CD4-positive, alpha-beta T cell (primary cell): ENCODE measurements around the gene UVSSA. TPM values are rescaled to one million over a fixed set of nuclear protein-coding genes. Genes with fewer than 3 reads are reported as not detected.

Experiments used
- ATAC-seq: fragments of 200-7000 bp; cut with Tn5 transposase; one replicate; pipeline ENCODE4 v1.10.0; 2022; ENCODE audit warnings: mild to moderate bottlenecking; ENCODE audit not compliant: poor library complexity
- CTCF ChIA-PET: fragments of 350-600 bp; sonication (Branson Sonifier 250); formaldehyde crosslinking; loops from one replicate; lab custom pipeline; 2021; ENCODE audit warnings: antibody characterized with exemption, inconsistent platforms; lab: Charles Lee
- POLR2A ChIA-PET: fragments of 350-600 bp; sonication (Branson Sonifier 250); formaldehyde crosslinking; loops from one replicate; lab custom pipeline; 2021; ENCODE audit warnings: antibody characterized with exemption, inconsistent platforms; lab: Charles Lee
- DNase-seq, 14 experiments: peaks; one replicate each; pipeline ENCODE4 v3.0.0-alpha.2; 2013 to 2020; ENCODE audit warnings: mixed read lengths in 2 of 14
- H3K27ac ChIP-seq, 2 donors: one replicate each; pipeline versions ENCODE4 v1.5.1 to v1.7.0; 2013; ENCODE audit warnings: low read length in 2 of 2, low read depth in 1 of 2, mild to moderate bottlenecking in 1 of 2
- H3K27me3 ChIP-seq, 2 experiments: 1 replicate in 1 of 2; 2 replicates in 1 of 2; pipeline versions ENCODE4 v1.6.1 to v1.7.0; 2013; ENCODE audit warnings: low read length in 2 of 2, control low read depth in 1 of 2, mild to moderate bottlenecking in 1 of 2, moderate library complexity in 1 of 2; ENCODE audit not compliant: insufficient read depth in 2 of 2, control insufficient read depth in 1 of 2
- H3K36me3 ChIP-seq: one replicate; pipeline ENCODE4 v1.6.1; 2013; ENCODE audit warnings: low read length, control low read depth; ENCODE audit not compliant: insufficient read depth
- H3K4me1 ChIP-seq: one replicate; pipeline ENCODE4 v1.6.1; 2013; ENCODE audit warnings: low read length, control low read depth; ENCODE audit not compliant: insufficient read depth
- H3K4me3 ChIP-seq: one replicate; pipeline ENCODE4 v1.5.1; 2013; ENCODE audit warnings: mild to moderate bottlenecking, low read length, moderate library complexity
- H3K9me3 ChIP-seq, 2 experiments: 1 replicate in 1 of 2; 2 replicates in 1 of 2; pipeline versions ENCODE4 v1.6.1 to v1.7.0; 2013; ENCODE audit warnings: low read length in 2 of 2, mild to moderate bottlenecking in 2 of 2, control low read depth in 1 of 2, moderate library complexity in 1 of 2; ENCODE audit not compliant: control insufficient read depth in 1 of 2, insufficient read depth in 1 of 2
- H3K27ac Mint-ChIP-seq: one replicate; pipeline ENCODE4 v1.8.0; 2020; ENCODE audit warnings: mixed read lengths
- H3K27me3 Mint-ChIP-seq: one replicate; pipeline ENCODE4 v1.8.0; 2021; ENCODE audit warnings: mixed read lengths
- H3K36me3 Mint-ChIP-seq: one replicate; pipeline ENCODE4 v1.8.0; 2021; ENCODE audit warnings: low read depth, mixed read lengths
- H3K4me1 Mint-ChIP-seq: one replicate; pipeline ENCODE4 v1.8.0; 2021; ENCODE audit warnings: low read depth, mixed read lengths
- H3K4me3 Mint-ChIP-seq: one replicate; pipeline ENCODE4 v1.8.0; 2020; ENCODE audit warnings: mild to moderate bottlenecking, mixed read lengths
- H3K9me3 Mint-ChIP-seq: one replicate; pipeline ENCODE4 v1.8.0; 2020; ENCODE audit warnings: mixed read lengths
- intact Hi-C, 2 experiments: fragments of 100-400 bp; cut with DNase I in 1 of 2; cut with micrococcal nuclease in 1 of 2; formaldehyde crosslinking; loops; one replicate each; pipeline versions ENCODE4 v1.15.1 to v1.9.0; 2023 to 2025; cut with DNase I, micrococcal nuclease
- total RNA-seq, 174 experiments: library from RNA in 2 of 174; stranded (reverse) in 2 of 174; gene quantifications; one replicate each; pipeline ENCODE4 v1.2.3 and lab custom pipeline; 2021 to 2026
- TF ChIP-seq, protein P1 (sequence below): fragments of 200-600 bp; IDR thresholded peaks from one replicate; pipeline ENCODE4 v1.8.0; 2022; ENCODE audit warnings: antibody characterized with exemption, mild to moderate bottlenecking

UVSSA gene
- total RNA-seq, 2 experiments from 2014 or later: 31.1 to 33.1 TPM

DNA sequence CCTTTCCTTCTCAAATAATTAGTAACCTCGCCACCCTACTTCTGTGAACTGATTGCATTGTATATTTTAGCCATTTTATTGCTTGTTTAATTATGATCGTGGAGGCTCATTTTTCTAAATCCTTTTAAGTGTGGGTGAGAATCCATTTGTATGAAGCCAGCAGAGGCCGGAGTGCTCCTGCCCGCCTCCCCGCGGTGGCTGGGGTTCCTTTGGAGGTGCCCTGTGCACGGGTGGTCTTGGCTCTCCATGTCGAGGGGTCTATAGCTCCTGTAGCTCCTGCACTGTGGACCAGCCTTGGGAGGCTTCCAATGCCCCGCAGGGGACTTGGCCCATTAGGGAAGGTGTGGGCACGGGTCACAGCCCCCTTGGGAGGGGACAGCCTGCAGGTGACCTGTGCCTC, 15.0 kb downstream of the UVSSA start:
- ChIA-PET CTCF (no interaction called here), POLR2A (no interaction called here)
- no peak overlapping the region for H3K27ac Mint-ChIP-seq
- no peak overlapping the region for H3K4me3 Mint-ChIP-seq
- no peak for ATAC-seq
- no peaks in the 10 kb centered on the region for H3K4me1 Mint-ChIP-seq
- Histone ChIP-seq H3K4me1 (no peaks in the 10 kb centered on the region), H3K9me3 (no peaks in the 10 kb centered on the region), H3K36me3 (peaks cover 33% of the 10 kb centered on the region), H3K4me3 (no peak overlapping the region), H3K27ac (no peak overlapping the region), H3K27me3 (no peaks in the 10 kb centered on the region)
- DNase-seq: no peak
- H3K36me3 Mint-ChIP-seq: peaks cover 11% of the 10 kb centered on the region
- H3K9me3 Mint-ChIP-seq: no peaks in the 10 kb centered on the region
- TF ChIP-seq, protein P1, sequence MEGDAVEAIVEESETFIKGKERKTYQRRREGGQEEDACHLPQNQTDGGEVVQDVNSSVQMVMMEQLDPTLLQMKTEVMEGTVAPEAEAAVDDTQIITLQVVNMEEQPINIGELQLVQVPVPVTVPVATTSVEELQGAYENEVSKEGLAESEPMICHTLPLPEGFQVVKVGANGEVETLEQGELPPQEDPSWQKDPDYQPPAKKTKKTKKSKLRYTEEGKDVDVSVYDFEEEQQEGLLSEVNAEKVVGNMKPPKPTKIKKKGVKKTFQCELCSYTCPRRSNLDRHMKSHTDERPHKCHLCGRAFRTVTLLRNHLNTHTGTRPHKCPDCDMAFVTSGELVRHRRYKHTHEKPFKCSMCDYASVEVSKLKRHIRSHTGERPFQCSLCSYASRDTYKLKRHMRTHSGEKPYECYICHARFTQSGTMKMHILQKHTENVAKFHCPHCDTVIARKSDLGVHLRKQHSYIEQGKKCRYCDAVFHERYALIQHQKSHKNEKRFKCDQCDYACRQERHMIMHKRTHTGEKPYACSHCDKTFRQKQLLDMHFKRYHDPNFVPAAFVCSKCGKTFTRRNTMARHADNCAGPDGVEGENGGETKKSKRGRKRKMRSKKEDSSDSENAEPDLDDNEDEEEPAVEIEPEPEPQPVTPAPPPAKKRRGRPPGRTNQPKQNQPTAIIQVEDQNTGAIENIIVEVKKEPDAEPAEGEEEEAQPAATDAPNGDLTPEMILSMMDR: no peak
- no peaks in the 10 kb centered on the region for H3K27me3 Mint-ChIP-seq
- intact Hi-C loops: no loop called here

DNA sequence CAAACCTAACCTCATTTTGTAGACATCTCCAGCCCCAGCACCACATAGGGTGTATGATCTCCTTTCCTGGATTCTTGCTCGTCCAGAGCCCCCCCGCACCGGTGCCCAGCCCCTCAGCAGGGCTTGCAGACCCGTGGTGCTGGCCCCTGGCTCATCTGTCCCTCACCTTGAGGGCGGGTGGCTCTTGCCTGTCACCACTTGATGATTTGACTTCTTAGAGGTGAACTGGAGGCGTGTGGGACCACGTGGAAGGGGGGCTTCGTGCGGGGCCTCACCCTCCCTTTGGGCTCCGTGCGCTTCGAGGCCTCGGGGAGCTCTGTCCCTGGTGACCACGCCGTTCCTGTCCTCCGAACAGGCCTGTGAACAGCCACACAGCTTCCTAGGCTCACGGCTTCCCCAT, 15.5 kb downstream of the UVSSA start:
- Mint-ChIP-seq H3K4me1 (no peaks in the 10 kb centered on the region), H3K36me3 (peaks cover 11% of the 10 kb centered on the region), H3K27ac (no peak overlapping the region), H3K27me3 (no peaks in the 10 kb centered on the region), H3K9me3 (no peaks in the 10 kb centered on the region), H3K4me3 (no peak overlapping the region)
- H3K4me3 ChIP-seq: no peak overlapping the region
- peaks cover 32% of the 10 kb centered on the region for H3K36me3 ChIP-seq
- POLR2A ChIA-PET: no interaction called here
- DNase-seq (no peak), ATAC-seq (no peak)
- intact Hi-C loops: no loop called here
- no peak overlapping the region for H3K27ac ChIP-seq
- CTCF ChIA-PET: interaction anchor here (0.6 kb wide), 1 partner anchor 546 kb away, joined by 5 read pairs; no protein-coding TSS in a partner anchor
- no peaks in the 10 kb centered on the region for H3K9me3 ChIP-seq
- H3K27me3 ChIP-seq: no peaks in the 10 kb centered on the region
- TF ChIP-seq, protein P1: no peak
- no peaks in the 10 kb centered on the region for H3K4me1 ChIP-seq

DNA sequence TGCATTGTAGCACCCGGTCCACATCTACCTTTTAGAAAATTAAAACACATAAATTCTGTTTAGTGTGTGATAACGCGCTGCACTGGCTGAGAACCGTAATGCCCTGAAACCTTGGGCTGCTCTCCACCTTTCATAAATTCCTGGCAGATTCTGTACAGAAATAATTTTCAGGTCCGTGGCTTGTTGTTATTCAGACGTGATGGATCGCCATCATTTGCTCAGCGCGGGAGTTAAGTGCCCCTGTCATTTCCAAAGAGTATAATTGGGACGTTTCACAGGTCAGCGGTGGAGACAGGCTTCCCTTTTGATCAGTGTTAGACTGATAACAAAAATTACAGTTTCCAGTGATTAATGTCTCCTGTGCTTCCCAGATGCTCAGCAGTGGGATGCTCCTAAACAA, 16.5 kb downstream of the UVSSA start:
- Mint-ChIP-seq H3K4me1 (no peaks in the 10 kb centered on the region), H3K27ac (no peak overlapping the region), H3K27me3 (no peaks in the 10 kb centered on the region), H3K36me3 (peaks cover 11% of the 10 kb centered on the region), H3K4me3 (no peak overlapping the region), H3K9me3 (no peaks in the 10 kb centered on the region)
- DNase-seq (no peak), ATAC-seq (no peak)
- POLR2A ChIA-PET: no interaction called here
- CTCF ChIA-PET: no interaction called here
- H3K27me3 ChIP-seq: no peaks in the 10 kb centered on the region
- H3K9me3 ChIP-seq: no peaks in the 10 kb centered on the region
- no peak overlapping the region for H3K27ac ChIP-seq
- no peaks in the 10 kb centered on the region for H3K4me1 ChIP-seq
- peaks cover 28% of the 10 kb centered on the region for H3K36me3 ChIP-seq
- TF ChIP-seq, protein P1: no peak
- intact Hi-C loops: no loop called here
- H3K4me3 ChIP-seq: no peak overlapping the region
